NCI-H1092 treated with DMSO at 0.1 percent for 48 hours (cell line): ENCODE measurements around the gene NUMB.

Experiments
- DNase-seq: peaks from one replicate; lab custom pipeline; 2025; lab: John Stamatoyannopoulos, UW

NUMB gene

GRCh38 chr14:73245480-73246325, 212.6 kb downstream of the NUMB start:
- DNase-seq: no peak

DNA sequence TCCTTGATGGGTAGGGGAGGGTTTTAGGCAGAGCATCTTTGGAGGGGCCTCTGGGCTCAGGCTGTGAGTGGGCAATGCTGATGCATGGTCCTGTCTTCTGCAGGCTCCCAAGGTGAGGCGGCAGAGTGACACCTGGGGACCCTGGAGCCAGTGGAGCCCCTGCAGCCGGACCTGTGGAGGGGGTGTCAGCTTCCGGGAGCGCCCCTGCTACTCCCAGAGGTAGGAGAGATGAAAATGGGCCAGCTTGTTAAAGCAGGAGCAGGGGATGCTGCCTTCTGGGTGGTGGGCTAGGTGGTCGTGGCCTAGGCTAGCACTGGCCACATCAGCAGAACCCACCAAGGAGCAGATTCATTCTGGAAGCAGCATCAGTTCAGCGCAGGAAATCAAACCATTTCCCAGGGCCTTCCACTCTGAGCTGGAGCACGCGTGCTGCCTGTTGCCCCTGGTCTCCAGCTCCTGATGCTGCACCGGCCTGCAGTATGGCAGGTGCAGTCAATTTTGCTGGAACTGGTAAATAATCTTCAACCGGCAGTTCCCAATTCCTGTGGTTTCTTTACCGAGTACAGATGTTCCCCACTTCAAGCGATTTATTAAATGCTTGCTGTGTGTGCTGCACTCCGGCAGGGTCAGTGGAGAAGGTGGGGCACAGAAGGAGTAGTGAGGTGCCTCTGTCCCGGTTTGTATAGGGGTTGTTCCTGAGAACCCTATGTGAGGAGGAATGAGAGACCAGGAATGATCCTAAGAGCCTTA, 213.6 kb downstream of the NUMB start:
- DNase-seq: no peak

- no peak for DNase-seq
Measured at GRCh38 chr14:73243748-73244147, 214.6 kb downstream of the NUMB start.

DNA sequence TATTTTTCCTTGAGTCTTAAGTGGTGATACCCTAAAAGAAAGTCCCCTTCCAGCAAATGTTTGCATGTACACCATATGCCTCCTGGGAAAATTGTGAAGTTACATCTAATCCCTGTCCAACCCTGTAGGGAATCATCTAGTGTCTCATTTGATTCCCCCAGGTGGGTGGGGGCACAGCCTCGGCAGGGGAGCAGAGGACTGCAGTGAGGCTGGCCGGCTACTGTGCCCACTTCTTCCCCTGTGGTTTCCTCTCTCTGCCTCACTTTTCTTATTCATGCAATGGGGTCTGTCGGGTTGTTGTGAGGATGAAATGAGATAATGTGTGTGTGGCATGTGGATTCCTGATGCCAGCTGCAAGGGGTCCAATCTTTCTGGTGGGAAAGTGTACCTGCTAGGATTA, 215.0 kb downstream of the NUMB start:
- DNase-seq: no peak

- no peak for DNase-seq
Measured at GRCh38 chr14:73242357-73242901, 215.9 kb downstream of the NUMB start.

DNA sequence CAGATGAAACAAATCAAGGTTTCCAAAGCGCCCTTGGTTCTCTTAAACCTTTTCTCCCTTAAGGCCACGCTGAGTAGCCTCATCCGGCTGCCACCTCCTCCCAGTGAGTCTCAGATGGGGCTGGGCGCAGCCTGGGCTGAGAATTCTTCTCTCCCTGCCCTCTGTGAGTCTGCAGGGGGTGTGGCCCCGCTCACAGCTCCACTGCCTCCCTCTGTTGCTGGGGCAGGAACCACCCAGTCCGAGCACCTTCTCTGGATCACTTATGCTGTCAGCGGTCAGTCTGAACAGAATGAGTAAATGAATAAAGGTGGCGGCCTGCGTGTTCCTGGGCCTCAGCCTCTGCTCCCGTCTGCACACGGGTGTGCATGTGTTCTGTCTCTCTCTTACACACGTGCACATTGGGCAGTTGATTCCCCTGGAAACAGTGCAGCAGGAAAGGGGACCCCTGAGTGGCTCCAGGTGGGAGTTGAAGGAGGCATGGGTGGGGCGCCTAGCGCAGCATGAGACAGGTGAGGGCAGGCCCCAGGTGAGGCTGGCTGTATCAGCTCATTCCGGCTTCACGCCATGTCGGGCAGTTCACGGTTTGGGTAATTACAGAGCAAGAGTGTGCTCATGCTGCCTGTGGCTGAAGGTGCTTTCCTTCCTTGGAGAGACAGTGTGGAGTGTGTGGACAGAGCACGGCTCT, 216.7 kb downstream of the NUMB start:
- DNase-seq: no peak

DNA sequence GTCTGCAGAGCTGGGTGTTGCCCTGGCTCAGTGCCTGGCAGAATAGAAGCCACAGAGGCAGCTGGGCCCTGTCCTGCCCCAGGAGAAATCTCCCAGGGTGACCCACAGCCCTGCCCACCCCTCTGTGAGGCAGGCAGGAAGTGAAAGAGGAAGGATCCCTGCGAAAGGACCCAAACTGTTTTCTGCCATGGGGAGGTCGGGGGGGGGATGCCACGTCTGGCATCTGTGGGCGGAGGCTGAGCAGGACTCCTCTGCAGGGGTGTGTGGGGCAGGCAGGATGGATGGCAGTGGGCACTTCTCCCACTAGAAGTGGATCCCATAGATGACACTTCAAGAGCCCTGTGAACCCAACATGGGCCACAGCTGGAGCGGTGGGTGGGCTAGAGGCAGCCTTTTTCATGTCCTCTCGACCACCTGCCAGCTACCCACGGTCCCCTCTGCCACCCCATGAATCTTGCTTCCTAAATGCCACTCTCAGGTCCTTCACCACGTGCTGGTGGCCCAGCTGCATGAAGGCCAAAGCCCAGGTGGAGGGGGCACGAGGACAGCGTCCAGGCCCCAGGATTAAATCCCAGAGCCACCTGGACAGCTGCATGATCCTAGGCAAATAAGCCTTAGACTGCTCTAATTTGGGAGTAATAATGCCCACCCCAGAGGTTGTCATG, 217.4 kb downstream of the NUMB start:
- no peak for DNase-seq

- no peak for DNase-seq
Measured at GRCh38 chr14:73239393-73240241, 218.7 kb downstream of the NUMB start.

- DNase-seq: no peak
Measured at GRCh38 chr14:73238941-73239340, 219.4 kb downstream of the NUMB start.

DNA sequence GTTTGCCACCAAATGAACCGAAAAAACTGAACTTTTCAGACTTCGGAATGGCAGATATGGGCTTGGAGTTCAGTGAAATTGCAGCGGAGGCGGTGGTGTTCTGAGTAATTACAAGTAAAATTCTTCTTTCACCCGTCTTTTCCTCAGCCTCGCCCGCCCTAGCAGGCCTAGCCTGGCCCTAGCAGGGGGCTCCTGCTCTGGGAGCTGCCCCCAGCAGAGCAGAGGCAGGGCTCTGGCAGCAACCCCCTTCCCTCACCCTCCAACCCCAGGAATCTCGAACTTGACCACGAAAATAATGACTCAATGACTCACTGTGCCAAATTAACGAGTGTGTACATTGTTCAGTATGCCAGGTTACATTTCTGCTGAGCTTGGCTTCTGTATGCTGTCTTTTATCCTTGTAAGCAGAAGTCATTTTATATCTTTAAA, 219.9 kb downstream of the NUMB start:
- DNase-seq: no peak

GRCh38 chr14:73237786-73238423, 220.4 kb downstream of the NUMB start:
- no peak for DNase-seq

- no peak for DNase-seq
Measured at GRCh38 chr14:73237219-73237785, 221.0 kb downstream of the NUMB start, which contains the start of gene PAPLN. PAPLN (plus strand) TSS chr14:73237506; CDS start chr14:73239779, 2,273 bp downstream.

DNA sequence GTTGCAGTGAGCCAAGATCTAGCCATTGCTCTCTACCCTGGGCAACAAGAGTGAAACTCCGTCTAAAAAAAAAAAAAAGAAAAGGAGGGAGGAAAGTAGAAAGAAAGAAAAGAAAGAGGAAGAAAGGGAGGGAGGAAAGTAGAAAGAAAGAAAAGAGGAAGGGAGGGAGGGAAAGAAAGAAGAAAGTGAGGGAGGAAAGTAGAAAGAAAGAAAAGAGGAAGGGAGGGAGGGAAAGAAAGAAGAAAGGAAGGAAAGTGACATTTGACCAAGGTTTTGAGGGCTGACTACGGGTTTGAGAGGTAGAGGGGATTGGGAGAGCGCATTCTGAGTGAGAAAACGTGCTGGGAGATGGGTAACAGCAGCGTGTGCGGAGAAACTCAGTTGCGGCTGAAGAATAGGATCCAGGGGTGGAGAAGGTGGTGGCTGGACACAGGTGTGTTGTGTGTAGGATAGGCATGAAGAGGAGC, 221.6 kb downstream of the NUMB start:
- no peak for DNase-seq

- no peak for DNase-seq
Measured at GRCh38 chr14:73236157-73236556, 222.2 kb downstream of the NUMB start.

DNA sequence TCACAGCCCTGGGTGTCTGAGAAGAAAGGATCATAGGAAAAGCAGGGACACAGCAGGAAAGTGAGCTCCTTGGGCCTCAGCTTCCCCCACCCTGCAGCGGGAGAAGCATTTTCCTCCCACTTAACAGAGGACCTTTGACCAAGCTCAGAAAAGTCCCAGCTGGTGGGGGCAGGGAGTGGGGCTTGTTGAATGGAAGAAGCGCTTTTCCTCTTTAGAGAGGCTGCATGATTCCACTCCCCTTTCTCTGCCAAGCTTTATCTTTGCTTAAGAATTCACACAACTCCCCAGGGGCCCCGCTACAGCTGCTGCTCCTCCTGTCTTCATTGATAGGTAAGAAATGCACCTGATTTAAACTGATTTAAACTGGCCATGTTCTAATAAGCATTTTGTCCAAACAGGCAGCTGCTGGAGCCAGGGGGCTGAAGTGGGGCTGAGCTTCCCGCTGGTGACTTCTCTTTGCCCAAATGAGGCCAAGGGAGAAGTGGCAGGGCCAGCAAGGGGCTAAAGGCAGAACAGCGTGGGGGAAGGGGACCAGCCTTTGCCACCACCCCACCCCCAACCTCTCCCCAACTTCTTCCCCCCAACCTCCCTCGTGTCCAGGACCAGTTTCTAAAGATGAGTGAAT, 222.7 kb downstream of the NUMB start:
- no peak for DNase-seq

DNA sequence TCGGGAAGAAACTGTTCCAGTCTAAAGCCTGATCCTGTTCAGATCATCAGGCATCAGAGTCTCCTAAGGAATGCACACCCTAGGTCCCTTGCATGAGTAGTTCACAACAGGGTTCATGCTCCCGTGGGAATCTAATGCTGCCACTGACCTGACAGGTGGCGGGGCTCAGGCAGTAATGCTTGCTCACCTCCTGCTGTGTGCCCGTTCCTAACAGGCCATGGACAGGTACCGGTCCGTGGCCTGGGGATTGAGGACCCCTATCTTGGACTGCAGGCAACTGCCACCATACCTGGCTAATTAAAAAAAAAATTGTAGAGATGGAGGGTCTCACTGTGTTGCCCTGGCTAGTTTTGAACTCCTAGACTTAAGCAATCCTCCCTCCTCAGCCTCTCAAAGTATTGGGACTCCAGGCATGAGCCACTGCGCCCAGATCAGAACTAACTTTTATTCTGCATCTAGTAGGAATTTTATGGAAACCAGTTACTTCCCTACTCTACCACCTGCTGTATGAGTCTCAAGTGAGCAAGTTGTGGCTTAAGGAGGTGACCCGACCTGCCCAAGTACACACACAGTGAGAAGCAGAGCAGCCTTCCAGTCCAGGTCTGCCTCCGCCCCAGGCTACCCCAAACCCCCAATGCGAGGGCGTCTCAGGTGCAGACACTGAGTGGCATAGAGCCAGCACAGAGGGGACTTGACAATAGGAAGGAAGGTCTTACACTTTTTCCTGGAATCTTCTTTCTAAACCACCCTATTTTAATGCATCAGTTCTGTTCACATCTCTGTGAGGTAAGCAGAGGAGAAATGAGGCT, 223.6 kb downstream of the NUMB start:
- DNase-seq: no peak

- no peak for DNase-seq
Measured at GRCh38 chr14:73234029-73234428, 224.3 kb downstream of the NUMB start.

DNA sequence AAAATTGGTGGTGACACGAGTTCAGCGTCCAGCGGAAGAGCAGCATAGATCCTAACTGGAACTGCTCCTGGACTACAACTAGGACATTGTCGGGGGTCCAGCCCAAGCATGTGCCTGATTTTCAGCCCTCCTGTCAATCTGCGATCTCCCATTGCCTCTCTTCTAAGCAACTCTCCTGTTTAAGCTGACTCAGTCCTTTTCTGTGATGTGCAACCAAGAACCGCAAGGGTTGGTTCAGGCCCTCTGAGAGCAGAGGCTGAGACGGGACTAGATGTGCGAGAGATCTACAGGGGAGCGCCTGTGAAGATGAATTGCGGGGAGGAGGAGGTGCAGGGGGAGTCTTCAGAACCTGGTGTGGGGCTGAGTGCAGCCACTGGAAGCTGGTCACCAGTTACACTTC, 224.8 kb downstream of the NUMB start:
- DNase-seq: no peak

GRCh38 chr14:73232984-73233383, 225.4 kb downstream of the NUMB start:
- no peak for DNase-seq
